GM18861 (cell line): Measurements from ENCODE around the gene DNPH1.

Experiments used
- ATAC-seq: cut with Tn5 transposase; IDR thresholded peaks from one replicate; pipeline ENCODE4 v1.9.1; 2021; ENCODE audit not compliant: unreplicated experiment

Gene DNPH1

GRCh38 chr6:43216200-43216599 lies 13.1 kb downstream of the DNPH1 start:
- no peak for ATAC-seq

GRCh38 chr6:43215066-43215465 lies 14.2 kb downstream of the DNPH1 start:
- ATAC-seq = no peak

- ATAC-seq = no peak
Measured at GRCh38 chr6:43213431-43213830, 15.8 kb downstream of the DNPH1 start.

GRCh38 chr6:43211955-43212354 lies 17.3 kb downstream of the DNPH1 start:
- no peak for ATAC-seq

GRCh38 chr6:43207286-43207685 lies 22.0 kb downstream of the DNPH1 start:
- ATAC-seq = no peak

GRCh38 chr6:43205849-43206248 lies 23.4 kb downstream of the DNPH1 start:
- ATAC-seq = no peak

- no peak for ATAC-seq
Measured at GRCh38 chr6:43204271-43205105, 24.8 kb downstream of the DNPH1 start.

GRCh38 chr6:43203718-43204095 lies 25.6 kb downstream of the DNPH1 start:
- no peak for ATAC-seq

GRCh38 chr6:43203029-43203717 lies 26.1 kb downstream of the DNPH1 start:
- no peak for ATAC-seq

- no peak for ATAC-seq
Measured at GRCh38 chr6:43202451-43202850, 26.8 kb downstream of the DNPH1 start.

- ATAC-seq = no peak
Measured at GRCh38 chr6:43200541-43200940, 28.7 kb downstream of the DNPH1 start.

GRCh38 chr6:43199912-43200311 lies 29.4 kb downstream of the DNPH1 start:
- no peak for ATAC-seq

- no peak for ATAC-seq
Measured at GRCh38 chr6:43196337-43196736, 32.9 kb downstream of the DNPH1 start.

GRCh38 chr6:43193929-43194328 lies 35.4 kb downstream of the DNPH1 start:
- ATAC-seq = no peak

- ATAC-seq = no peak
Measured at GRCh38 chr6:43192911-43193310, 36.4 kb downstream of the DNPH1 start.

- no peak for ATAC-seq
Measured at GRCh38 chr6:43189776-43190304, 39.4 kb downstream of the DNPH1 start.

GRCh38 chr6:43188426-43188825 lies 40.9 kb downstream of the DNPH1 start:
- ATAC-seq = no peak

- no peak for ATAC-seq
Measured at GRCh38 chr6:43187821-43188220, 41.5 kb downstream of the DNPH1 start.

GRCh38 chr6:43186706-43187105 lies 42.6 kb downstream of the DNPH1 start:
- ATAC-seq = no peak

- ATAC-seq = no peak
Measured at GRCh38 chr6:43186019-43186418, 43.3 kb downstream of the DNPH1 start.

GRCh38 chr6:43185391-43185985 lies 43.8 kb downstream of the DNPH1 start:
- ATAC-seq = no peak
